Measurements from ENCODE around the gene KCND3.

Gene KCND3

DNA sequence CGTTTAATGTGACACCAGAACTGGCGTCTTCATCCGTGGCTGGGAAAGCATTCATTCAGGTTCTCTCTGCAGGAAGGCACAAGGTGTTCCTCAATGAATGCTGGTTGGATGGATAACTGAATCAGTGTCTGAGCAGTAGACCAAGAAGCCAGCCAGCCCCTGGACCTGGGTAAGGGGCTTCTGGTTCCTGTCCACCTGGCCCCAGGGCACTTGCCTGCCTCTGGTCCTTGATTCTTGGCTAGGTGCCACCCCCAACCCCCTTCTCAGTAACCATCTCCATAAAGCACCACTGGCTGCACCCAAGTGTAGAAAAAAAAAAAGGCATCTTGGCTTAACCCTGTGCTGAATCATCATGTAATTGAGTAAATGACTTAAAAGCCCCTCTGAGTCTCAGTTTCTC is 59.1 kb downstream of the KCND3 start:
- no peak for DNase-seq
- no peak overlapping the region for H3K27ac Mint-ChIP-seq
- H3K4me3 Mint-ChIP-seq, result no peak overlapping the region
- no peaks in the 10 kb centered on the region for H3K36me3 Mint-ChIP-seq (ENCODE audit: low read depth)
- no peaks in the 10 kb centered on the region for H3K9me3 Mint-ChIP-seq
- peaks cover 7% of the 10 kb centered on the region for H3K27me3 Mint-ChIP-seq
- no peaks in the 10 kb centered on the region for H3K4me1 Mint-ChIP-seq (ENCODE audit: low read depth)

DNA sequence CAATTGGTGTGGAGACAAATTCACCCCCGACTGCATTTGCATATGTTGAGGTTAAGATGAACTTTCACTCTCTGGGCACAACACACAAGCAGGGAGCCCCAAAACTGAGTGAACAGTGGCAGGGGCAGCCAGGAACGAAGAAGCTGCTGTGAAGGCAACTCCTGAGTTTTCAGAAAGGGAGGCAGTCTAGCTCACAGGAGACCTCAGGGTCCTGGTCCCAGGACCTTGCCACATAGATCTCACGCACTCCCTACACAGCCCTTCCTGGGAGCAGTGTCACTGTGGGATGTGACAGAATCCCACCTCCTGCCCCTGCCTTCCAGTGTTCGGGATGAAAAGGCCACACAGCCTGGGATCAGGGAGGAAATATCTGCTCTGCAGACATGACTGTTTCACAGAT is 60.9 kb downstream of the KCND3 start:
- H3K27me3 Mint-ChIP-seq, result peaks cover 5% of the 10 kb centered on the region
- no peak for DNase-seq
- H3K4me1 Mint-ChIP-seq (ENCODE audit: low read depth), result no peaks in the 10 kb centered on the region
- H3K27ac Mint-ChIP-seq, result no peak overlapping the region
- H3K4me3 Mint-ChIP-seq, result no peak overlapping the region
- H3K36me3 Mint-ChIP-seq (ENCODE audit: low read depth), result no peaks in the 10 kb centered on the region
- no peaks in the 10 kb centered on the region for H3K9me3 Mint-ChIP-seq

DNA sequence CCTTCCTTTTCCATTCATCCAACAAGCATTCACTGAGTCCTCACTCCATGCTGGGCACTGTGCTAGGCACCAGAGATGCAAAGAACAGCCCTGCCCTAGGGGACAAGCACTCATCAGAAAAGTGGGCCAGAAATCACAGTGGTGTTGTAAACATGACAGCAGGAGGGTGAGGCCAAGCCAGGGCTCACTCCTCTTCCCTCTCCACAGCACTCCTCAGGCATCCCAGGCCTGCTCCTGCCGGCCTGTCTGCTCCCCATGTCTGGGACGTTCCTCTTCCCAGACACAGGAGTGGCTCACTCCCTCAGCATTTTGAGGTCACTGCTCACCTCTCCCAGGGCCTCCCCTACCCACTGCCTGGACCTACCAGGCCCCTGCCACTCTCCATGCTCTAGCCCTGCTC is 61.8 kb downstream of the KCND3 start:
- H3K4me3 Mint-ChIP-seq, result no peak overlapping the region
- no peak overlapping the region for H3K27ac Mint-ChIP-seq
- H3K36me3 Mint-ChIP-seq (ENCODE audit: low read depth), result no peaks in the 10 kb centered on the region
- peaks cover 6% of the 10 kb centered on the region for H3K27me3 Mint-ChIP-seq
- no peaks in the 10 kb centered on the region for H3K9me3 Mint-ChIP-seq
- DNase-seq, result no peak
- no peaks in the 10 kb centered on the region for H3K4me1 Mint-ChIP-seq (ENCODE audit: low read depth)

DNA sequence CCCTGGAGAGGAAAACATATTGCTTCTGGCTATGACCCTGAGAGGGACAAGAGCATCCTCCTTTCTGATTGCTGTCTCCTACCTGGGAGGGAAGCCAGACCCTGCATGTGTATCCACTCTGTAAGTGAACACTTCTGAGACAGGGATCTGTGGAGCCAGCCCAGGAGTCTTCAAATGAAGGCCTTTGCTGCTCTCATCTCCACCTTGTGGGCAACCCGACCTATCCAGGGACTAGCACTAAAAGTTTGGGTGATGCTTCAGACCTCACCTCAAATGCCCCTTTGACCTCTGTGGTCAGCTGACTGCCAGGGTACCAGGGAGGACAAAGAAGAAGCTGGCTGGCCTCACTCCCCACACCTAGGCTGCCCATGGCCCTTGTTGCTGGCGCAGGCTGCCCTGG is 64.7 kb downstream of the KCND3 start:
- Mint-ChIP-seq H3K36me3 (ENCODE audit: low read depth) (no peaks in the 10 kb centered on the region), H3K27me3 (peaks cover 26% of the 10 kb centered on the region), H3K9me3 (no peaks in the 10 kb centered on the region), H3K4me3 (no peak overlapping the region), H3K27ac (no peak overlapping the region), H3K4me1 (ENCODE audit: low read depth) (no peaks in the 10 kb centered on the region)
- DNase-seq, result no peak

DNA sequence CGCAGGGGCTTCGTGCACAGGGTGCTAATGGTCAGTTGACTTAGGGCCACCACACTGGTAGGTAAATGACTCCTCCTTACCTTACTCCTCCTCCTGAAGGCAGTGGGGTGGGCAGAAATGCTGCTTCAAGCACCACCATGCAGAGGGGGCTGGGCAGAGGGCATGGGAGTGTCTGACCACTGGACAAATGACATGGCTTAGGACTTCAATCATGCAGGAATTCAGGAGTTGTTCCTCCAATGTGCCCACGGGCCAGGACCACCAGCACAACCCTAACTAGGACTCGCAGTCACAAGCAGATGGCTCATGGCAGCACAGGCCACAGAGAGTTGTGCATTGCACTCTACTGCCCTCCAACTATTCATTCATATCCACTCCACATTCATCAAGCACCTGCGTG is 65.7 kb downstream of the KCND3 start:
- Mint-ChIP-seq H3K9me3 (no peaks in the 10 kb centered on the region), H3K27ac (no peak overlapping the region)

DNA sequence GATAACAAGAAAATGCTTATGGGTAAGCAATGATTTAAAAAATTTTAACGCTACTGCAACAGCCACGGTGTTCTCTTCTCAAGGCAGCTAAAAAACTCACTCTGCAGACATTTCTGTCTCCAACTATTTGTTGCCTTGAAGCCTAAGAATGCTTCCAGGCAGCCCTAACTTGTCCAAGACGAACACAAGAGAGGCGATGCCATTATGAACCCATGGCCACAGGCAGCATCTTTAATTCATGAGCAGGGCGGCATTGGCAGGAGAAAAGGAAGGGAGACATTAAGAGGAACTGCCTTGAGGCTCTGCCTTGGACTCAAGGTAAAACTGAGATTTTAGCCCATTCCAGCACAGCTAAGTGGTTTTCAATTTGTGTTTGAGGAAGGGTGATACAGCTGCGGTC is 67.5 kb downstream of the KCND3 start:
- Mint-ChIP-seq H3K36me3 (ENCODE audit: low read depth) (no peaks in the 10 kb centered on the region), H3K4me3 (no peak overlapping the region), H3K27ac (no peak overlapping the region), H3K27me3 (peaks cover 35% of the 10 kb centered on the region), H3K4me1 (ENCODE audit: low read depth) (no peaks in the 10 kb centered on the region), H3K9me3 (no peaks in the 10 kb centered on the region)
- no peak for DNase-seq

More for the DNA sequence above, 65.7 kb downstream of the KCND3 start:
- DNase-seq, result no peak
- Mint-ChIP-seq H3K36me3 (ENCODE audit: low read depth) (no peaks in the 10 kb centered on the region), H3K27me3 (peaks cover 35% of the 10 kb centered on the region), H3K4me1 (ENCODE audit: low read depth) (no peaks in the 10 kb centered on the region), H3K4me3 (no peak overlapping the region)

DNA sequence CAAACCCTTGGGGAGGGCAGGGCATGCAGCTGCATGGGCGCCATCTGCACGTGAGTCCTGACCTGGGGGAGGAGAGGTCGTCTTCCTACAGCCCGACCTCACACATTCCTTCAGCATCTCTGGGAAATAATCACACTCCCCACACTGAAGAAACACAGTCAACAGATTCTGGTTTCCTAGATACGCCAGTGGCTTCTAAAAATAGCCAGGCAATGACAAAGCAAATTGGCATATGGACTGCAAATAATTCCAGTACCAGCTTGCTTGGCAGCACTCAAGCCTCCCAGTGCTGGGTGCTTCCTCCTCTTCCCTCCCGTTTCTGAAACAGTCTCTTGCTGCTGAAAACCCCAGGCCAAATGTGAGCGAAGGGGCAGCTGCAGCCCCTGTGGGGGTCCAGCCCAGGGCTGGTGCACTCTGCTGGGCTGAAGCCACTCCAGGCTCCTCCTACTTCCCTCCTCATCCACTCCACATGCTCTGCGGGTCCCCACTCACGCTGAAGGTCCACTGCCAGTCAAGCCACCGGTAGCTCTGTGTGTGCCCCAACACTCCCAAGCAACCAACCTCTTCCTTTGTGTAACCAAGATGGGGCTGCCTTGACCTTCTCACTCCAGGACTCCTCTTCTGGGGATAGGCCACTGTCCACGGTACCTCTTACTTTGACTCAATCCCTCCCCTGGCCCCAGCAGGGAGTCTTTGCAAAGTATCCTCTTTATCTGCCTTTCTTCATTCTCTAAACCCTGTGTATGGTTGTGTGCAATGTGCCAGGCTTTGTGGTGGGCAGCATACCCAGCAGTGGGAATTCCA is 69.0 kb downstream of the KCND3 start:
- H3K36me3 Mint-ChIP-seq (ENCODE audit: low read depth), result no peaks in the 10 kb centered on the region
- H3K4me3 Mint-ChIP-seq, result no peak overlapping the region
- H3K4me1 Mint-ChIP-seq (ENCODE audit: low read depth), result no peaks in the 10 kb centered on the region
- DNase-seq, result no peak
- no peak overlapping the region for H3K27ac Mint-ChIP-seq
- no peaks in the 10 kb centered on the region for H3K9me3 Mint-ChIP-seq
- H3K27me3 Mint-ChIP-seq, result peaks cover 35% of the 10 kb centered on the region

DNA sequence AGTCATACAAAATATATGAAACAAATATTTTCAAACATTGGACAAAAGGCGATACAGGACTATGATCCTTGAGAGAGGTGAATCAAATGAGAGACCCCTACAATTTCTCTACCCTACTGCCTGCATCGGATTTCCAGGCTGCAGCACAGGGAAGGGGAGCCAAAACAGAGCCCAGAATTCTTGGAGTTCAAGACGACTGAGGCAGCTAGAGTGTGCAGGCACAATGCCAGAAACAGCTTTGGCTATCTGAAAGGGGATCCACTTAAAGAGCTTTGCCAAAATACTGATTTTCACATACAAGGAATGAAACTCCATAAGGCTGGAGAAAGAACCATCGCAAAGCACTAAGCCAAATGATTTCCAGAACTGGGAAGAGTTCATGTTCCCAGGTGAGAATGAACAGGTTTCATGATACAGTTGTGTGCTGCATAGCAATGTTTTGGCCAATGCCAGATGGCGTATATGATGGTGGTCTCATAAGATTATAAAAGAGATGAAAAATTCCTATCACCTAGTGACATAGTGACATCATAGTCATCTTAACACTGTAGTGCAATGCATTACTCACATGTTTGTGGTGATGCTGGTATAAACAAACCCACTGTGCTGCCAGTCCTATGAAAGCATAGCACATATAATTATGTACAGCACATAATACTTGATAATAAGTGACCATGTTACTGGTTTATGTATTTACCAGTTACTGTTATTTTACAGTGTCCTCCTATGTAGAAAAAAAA is 77.5 kb downstream of the KCND3 start:
- H3K9me3 Mint-ChIP-seq, result peaks cover 3% of the 10 kb centered on the region
- H3K27ac Mint-ChIP-seq, result no peak overlapping the region
- DNase-seq, result no peak
- H3K27me3 Mint-ChIP-seq, result peaks cover 48% of the 10 kb centered on the region
- H3K36me3 Mint-ChIP-seq (ENCODE audit: low read depth), result no peaks in the 10 kb centered on the region
- no peak overlapping the region for H3K4me3 Mint-ChIP-seq
- H3K4me1 Mint-ChIP-seq (ENCODE audit: low read depth), result peaks cover 1% of the 10 kb centered on the region

DNA sequence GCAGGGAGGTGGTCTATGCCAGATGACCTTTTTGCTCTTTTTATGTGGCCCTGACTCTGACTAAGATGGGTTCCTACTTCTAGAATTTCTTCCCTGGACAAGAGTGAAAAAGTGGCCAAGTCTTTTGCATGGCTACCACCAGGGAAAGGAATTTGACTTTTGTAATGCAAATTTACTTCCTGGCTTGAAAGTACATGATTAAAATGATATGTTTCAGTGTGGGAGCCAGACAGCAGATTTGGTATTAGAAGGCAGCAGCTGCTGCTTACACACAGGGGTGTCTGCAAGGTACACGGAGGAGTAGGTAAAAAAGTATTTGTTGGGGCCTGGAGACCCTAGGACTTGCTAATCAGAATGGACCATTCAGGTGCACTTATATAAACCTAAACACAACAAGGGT is 78.4 kb downstream of the KCND3 start:
- Mint-ChIP-seq H3K27ac (no peak overlapping the region), H3K36me3 (ENCODE audit: low read depth) (no peaks in the 10 kb centered on the region), H3K27me3 (peaks cover 55% of the 10 kb centered on the region), H3K4me3 (no peak overlapping the region), H3K4me1 (ENCODE audit: low read depth) (peaks cover 1% of the 10 kb centered on the region), H3K9me3 (peaks cover 3% of the 10 kb centered on the region)
- no peak for DNase-seq

DNA sequence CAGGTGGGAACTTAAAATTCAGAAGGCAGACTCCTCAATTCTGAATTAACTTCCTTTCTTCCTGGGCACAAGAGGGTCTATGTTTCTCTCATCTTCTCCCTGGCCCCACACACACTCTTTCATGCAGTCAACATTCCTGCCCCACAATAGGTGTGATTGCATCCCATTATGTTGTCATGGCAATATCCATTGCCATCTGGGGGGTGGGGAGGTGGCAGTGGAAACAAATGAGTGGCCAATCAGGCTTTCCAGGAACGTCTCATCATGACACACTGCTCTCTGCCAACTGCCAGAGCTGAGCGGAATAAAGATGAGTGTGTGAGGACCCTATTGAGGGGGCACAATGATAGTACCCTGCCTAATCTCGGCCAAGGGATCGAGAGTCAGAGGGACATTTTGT is 80.4 kb downstream of the KCND3 start:
- H3K27me3 Mint-ChIP-seq, result peaks cover 66% of the 10 kb centered on the region
- H3K36me3 Mint-ChIP-seq (ENCODE audit: low read depth), result no peaks in the 10 kb centered on the region
- H3K9me3 Mint-ChIP-seq, result no peaks in the 10 kb centered on the region

DNA sequence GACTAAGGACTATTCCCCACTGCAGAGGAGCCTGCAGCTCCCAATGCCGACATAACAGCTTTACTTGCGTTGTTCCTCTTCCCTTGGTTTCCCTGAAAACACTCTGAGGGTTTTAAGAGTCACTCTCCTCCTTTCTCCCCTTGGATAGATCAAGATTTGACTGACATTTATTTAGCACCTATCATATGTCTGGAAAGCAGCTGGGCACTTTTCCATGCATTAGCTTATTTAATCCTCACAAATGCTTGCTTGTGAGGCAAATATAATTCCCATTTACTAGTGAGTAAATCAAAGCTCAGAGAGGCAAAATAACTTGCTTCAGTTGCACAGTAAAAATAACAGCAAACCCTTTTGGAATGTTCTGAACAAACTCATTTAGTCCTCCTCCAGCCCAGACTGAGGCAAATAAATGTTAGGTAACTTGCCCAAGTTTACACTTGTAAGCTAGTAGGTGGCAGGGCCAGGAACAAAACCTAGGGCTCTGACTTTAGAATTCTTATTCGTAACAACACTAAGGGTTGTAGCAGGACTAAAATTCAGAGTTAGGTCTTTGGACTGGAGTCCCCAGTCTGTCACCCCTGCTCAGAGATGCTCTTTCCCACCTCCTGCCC is 81.4 kb downstream of the KCND3 start:
- Mint-ChIP-seq H3K4me1 (ENCODE audit: low read depth) (peaks cover 14% of the 10 kb centered on the region), H3K36me3 (ENCODE audit: low read depth) (no peaks in the 10 kb centered on the region), H3K4me3 (no peak overlapping the region), H3K27ac (no peak overlapping the region), H3K9me3 (no peaks in the 10 kb centered on the region), H3K27me3 (peaks cover 66% of the 10 kb centered on the region)
- no peak for DNase-seq

More for the DNA sequence above, 80.4 kb downstream of the KCND3 start:
- H3K27ac Mint-ChIP-seq, result no peak overlapping the region
- H3K4me3 Mint-ChIP-seq, result no peak overlapping the region
- no peak for DNase-seq
- H3K4me1 Mint-ChIP-seq (ENCODE audit: low read depth), result peaks cover 14% of the 10 kb centered on the region

DNA sequence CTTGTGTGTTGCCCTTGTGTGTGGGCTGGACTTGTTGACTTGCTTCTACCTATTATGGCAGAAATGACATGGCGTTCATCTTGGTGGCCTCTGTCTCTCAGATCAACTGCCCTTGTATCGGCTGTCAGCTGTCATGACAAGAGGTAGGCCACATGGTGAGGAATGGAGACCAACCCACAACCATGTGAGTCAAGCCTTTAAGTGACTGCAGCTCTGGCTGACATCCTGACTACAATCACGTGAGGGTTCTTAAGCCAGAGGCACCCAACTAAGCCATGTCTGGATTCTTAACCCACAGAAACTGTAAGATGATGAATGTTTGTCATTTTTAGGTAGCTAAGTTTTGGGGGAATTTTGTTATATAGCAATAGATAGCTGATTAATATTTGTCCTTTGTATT is 82.1 kb downstream of the KCND3 start:
- H3K4me3 Mint-ChIP-seq, result no peak overlapping the region
- no peaks in the 10 kb centered on the region for H3K36me3 Mint-ChIP-seq (ENCODE audit: low read depth)
- peaks cover 66% of the 10 kb centered on the region for H3K27me3 Mint-ChIP-seq
- no peaks in the 10 kb centered on the region for H3K9me3 Mint-ChIP-seq
- no peak for DNase-seq
- H3K4me1 Mint-ChIP-seq (ENCODE audit: low read depth), result peaks cover 14% of the 10 kb centered on the region
- no peak overlapping the region for H3K27ac Mint-ChIP-seq

DNA sequence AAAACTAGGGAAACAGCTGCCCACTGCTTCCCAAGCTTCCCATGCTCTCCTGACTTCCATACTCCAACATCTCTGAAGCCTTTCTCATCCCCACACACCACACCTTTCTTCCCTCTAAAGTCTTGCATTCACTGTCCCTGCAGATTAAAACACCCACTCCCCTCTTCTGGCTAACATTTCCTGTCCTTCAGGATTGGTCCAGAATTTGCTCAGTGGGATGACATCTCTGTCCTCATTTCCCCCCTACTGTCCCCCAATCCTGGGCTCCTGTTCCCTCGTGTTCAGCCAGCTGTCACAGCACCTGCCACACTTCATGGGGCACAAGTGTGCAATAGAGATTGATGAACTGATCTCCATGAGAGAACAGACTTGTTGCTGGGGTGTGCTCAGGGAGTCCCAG is 82.7 kb downstream of the KCND3 start:
- H3K9me3 Mint-ChIP-seq, result no peaks in the 10 kb centered on the region
- no peak overlapping the region for H3K27ac Mint-ChIP-seq
- DNase-seq, result no peak
- no peaks in the 10 kb centered on the region for H3K36me3 Mint-ChIP-seq (ENCODE audit: low read depth)
- H3K4me1 Mint-ChIP-seq (ENCODE audit: low read depth), result peaks cover 14% of the 10 kb centered on the region
- no peak overlapping the region for H3K4me3 Mint-ChIP-seq
- H3K27me3 Mint-ChIP-seq, result peaks cover 69% of the 10 kb centered on the region

DNA sequence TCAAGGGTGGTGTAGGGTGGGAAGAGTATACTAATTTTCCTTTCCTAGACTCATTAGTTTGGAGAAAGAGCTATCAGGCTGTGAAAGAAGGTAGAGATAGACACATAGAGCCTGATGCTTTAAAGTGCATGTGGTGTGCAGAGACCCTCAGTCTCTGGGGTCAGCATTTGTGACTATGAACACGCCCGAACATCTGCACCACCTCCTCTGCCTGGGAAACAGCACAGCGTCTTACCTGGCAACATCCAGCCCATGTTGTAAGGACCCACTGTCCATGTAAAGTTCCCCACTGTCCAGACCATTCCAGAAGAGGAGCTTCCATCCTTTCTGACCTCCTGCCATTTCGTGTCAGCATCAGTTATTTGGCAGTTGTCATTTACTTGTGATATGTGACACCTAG is 83.4 kb downstream of the KCND3 start:
- H3K9me3 Mint-ChIP-seq, result no peaks in the 10 kb centered on the region

More for the DNA sequence above, 83.4 kb downstream of the KCND3 start:
- H3K27me3 Mint-ChIP-seq, result peaks cover 64% of the 10 kb centered on the region
- DNase-seq, result no peak
- H3K4me1 Mint-ChIP-seq (ENCODE audit: low read depth), result peaks cover 14% of the 10 kb centered on the region
- H3K4me3 Mint-ChIP-seq, result no peak overlapping the region
- no peaks in the 10 kb centered on the region for H3K36me3 Mint-ChIP-seq (ENCODE audit: low read depth)
- H3K27ac Mint-ChIP-seq, result no peak overlapping the region

Measured in activated T-cell treated with anti-CD3 and anti-CD28 coated beads, Interleukin-2, amount 50 U/mL, for 24 hours (primary cell).